ENCODE data around the gene CCDC192.
"Not testable (repeated sequence)": the region's sequence is repeated elsewhere in the genome, so short reads cannot be mapped to it uniquely, and the experiment has no call there.

The CCDC192 gene, protein sequence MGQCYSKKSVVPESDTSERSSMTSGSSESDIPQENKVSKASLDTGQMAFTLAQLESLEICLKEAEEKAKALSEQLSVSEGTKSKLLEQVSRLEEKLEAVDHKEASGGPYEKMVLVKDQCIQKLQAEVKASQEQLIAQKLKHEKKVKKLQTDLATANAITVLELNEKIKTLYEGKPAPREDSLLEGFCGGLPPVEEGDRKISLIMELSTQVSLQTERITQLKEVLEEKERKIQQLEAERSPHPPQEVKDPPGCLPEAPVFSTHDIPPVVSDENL

DNA sequence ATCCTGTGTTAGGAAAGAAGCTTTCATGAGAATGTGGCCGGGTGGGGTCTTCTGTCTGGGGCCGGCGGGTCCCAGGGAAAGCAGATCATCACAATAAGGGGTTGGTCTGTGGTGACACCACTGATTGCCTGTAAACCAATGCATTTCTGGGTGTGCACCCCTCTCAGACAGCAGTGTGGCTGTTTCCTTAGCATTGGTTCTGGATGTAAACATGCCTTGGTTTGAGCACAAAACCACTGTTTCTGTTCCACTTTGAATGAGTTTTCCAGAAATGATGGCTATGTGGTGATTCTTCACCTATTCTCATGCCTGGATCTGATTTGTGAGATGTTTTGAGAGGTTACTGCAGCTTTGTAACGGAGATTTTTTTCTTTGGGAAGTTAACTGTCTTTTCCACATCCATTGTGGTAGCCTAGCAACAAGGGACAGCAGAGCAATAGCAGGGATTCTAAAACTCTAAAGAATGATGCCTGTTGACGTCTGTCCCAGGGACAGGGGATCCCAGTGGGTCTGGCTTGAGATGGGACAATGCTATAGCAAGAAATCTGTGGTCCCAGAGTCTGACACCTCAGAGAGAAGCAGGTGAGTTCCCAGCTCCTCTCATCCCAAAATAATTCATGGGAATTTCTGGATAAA lies at the start of gene CCDC192:
Gene CCDC192 (plus strand): TSS at position 466 of the 636 bp plus-strand sequence. CDS start 55 bp downstream, at position 521.
- H3K4me1 ChIP-seq (ENCODE audit: control insufficient read depth, insufficient read depth, low read length): peaks cover 6% of the 10 kb centered on the region
- no peak within 1 kb of the TSS for H3K27ac ChIP-seq (ENCODE audit: low read depth, low read length)
- no peaks in the 10 kb centered on the region for H3K27me3 ChIP-seq (ENCODE audit: control insufficient read depth, insufficient read depth, low read length)
- H3K36me3 ChIP-seq (ENCODE audit: control insufficient read depth, insufficient read depth, low read length): no peaks in the 10 kb centered on the region
- H3K9ac ChIP-seq (ENCODE audit: low read depth, low read length): no peak within 1 kb of the TSS
- H3K4me3 ChIP-seq (ENCODE audit: low read depth, low read length): no peak within 1 kb of the TSS
- H3K9me3 ChIP-seq (ENCODE audit: control insufficient read depth, insufficient read depth, low read length): no peaks in the 10 kb centered on the region

DNA sequence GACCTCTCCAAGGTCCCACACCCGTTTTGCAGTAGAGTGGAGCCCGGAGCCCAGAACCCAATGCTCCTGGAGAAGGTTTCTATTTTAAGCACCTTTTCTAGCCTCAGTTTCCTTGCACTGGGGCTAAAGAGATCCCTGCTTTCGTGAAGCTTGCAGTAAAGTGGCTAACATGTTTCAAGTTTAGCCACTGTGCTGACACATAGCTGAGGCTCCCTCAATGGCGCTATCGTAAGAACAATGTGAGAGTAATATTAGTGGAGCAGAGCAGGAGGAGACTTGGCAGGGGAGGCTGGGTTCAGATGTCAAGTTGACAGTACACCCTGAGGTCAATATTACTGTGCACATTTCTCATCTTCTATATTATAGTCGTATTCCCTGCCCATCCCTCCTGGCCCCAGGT lies 46.4 kb upstream of the CCDC192 start:
- H3K9ac ChIP-seq (ENCODE audit: low read depth, low read length): no peak overlapping the region
- no peak overlapping the region for H3K4me3 ChIP-seq (ENCODE audit: low read depth, low read length)
- no peak overlapping the region for H3K27ac ChIP-seq (ENCODE audit: low read depth, low read length)
- peaks cover 11% of the 10 kb centered on the region; the same call in 1 of the 2 replicates for H3K4me1 ChIP-seq (ENCODE audit: control insufficient read depth, insufficient read depth, low read length)
- no peaks in the 10 kb centered on the region for H3K27me3 ChIP-seq (ENCODE audit: control insufficient read depth, insufficient read depth, low read length)
- H3K9me3 ChIP-seq (ENCODE audit: control insufficient read depth, insufficient read depth, low read length): no peaks in the 10 kb centered on the region
- H3K36me3 ChIP-seq (ENCODE audit: control insufficient read depth, insufficient read depth, low read length): no peaks in the 10 kb centered on the region

DNA sequence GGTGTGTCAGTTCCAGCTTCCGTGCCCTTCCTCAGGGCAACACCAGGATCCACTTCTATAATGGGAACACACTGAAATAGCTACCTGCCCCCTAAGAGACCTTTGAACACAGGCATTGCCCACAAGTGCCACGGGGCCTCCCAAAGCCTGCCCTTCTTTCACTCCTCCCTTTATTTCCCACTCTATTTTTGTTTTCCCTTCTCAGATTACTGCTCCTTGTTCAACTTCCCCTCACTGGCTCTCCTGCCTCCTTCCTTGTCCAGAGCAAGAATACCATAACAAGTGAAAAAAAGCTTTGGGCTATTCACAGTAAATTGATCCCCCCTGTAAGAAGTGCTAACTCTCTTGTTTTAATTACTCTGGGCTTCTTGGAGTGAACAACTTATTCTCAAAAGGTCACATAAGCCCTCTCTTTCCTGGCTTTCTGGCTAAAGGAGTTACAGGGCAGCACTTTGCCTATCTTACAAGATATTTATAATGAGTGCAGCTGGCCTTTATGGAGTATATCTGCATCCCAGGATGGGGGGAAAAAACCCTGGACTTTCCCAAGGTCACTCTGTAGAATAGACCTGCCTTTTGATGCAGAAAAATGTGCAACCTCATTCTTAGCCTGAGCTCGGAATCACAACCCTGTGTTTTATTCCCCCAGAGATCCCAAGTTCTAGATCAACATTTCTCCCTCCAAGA lies 43.0 kb upstream of the CCDC192 start:
- Histone ChIP-seq H3K36me3 (ENCODE audit: control insufficient read depth, insufficient read depth, low read length) (no peaks in the 10 kb centered on the region), H3K9me3 (ENCODE audit: control insufficient read depth, insufficient read depth, low read length) (no peaks in the 10 kb centered on the region), H3K4me3 (ENCODE audit: low read depth, low read length) (no peak overlapping the region), H3K4me1 (ENCODE audit: control insufficient read depth, insufficient read depth, low read length) (peaks cover 11% of the 10 kb centered on the region; the same call in 1 of the 2 replicates), H3K27me3 (ENCODE audit: control insufficient read depth, insufficient read depth, low read length) (no peaks in the 10 kb centered on the region), H3K9ac (ENCODE audit: low read depth, low read length) (no peak overlapping the region), H3K27ac (ENCODE audit: low read depth, low read length) (no peak overlapping the region)

DNA sequence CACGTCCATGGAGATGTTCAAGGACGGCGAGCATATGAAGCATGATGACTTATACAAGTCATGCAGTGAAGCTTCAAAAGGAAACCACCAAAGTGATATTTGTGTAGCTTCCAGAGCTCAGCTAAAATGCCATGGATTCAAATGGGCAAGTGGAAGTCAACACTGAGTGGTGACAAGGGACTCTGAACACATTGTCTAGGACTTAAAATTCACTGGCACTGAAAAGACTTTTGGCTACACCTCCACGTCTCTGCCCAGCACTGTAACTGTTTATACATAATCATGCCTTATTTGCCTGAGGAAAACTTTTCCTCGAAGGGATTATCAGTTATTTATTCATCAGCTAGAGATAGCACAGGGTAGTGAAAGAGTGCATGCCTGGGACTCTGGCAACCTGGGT lies 39.1 kb upstream of the CCDC192 start:
- no peak overlapping the region for H3K27ac ChIP-seq (ENCODE audit: low read depth, low read length)
- H3K27me3 ChIP-seq (ENCODE audit: control insufficient read depth, insufficient read depth, low read length): no peaks in the 10 kb centered on the region
- no peak overlapping the region for H3K9ac ChIP-seq (ENCODE audit: low read depth, low read length)
- no peaks in the 10 kb centered on the region for H3K9me3 ChIP-seq (ENCODE audit: control insufficient read depth, insufficient read depth, low read length)
- H3K4me1 ChIP-seq (ENCODE audit: control insufficient read depth, insufficient read depth, low read length): peaks cover 7% of the 10 kb centered on the region; the same call in 1 of the 2 replicates
- H3K36me3 ChIP-seq (ENCODE audit: control insufficient read depth, insufficient read depth, low read length): no peaks in the 10 kb centered on the region
- H3K4me3 ChIP-seq (ENCODE audit: low read depth, low read length): no peak overlapping the region

DNA sequence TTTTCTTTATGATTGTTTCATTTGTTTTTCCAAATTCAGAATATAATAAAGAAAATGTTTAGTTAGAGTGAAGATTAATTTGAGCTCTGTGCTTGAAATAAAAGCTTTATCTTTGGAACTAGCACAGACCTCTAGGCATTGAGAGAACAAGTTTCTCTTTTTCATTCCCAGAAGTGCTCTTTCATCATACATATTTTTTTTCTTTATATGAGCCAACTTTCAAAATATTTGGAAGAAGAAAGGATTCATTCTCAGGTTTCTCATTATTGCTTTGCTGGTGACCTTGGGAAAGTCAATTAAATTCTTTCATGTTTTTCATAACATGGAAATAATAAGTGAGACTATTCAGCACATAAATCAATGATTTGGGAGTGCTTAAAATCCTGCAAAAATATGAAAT lies 37.5 kb upstream of the CCDC192 start:
- Histone ChIP-seq H3K9ac (ENCODE audit: low read depth, low read length) (no peak overlapping the region), H3K4me3 (ENCODE audit: low read depth, low read length) (no peak overlapping the region), H3K27me3 (ENCODE audit: control insufficient read depth, insufficient read depth, low read length) (no peaks in the 10 kb centered on the region), H3K4me1 (ENCODE audit: control insufficient read depth, insufficient read depth, low read length) (no peaks in the 10 kb centered on the region), H3K36me3 (ENCODE audit: control insufficient read depth, insufficient read depth, low read length) (no peaks in the 10 kb centered on the region), H3K9me3 (ENCODE audit: control insufficient read depth, insufficient read depth, low read length) (no peaks in the 10 kb centered on the region), H3K27ac (ENCODE audit: low read depth, low read length) (no peak overlapping the region)

DNA sequence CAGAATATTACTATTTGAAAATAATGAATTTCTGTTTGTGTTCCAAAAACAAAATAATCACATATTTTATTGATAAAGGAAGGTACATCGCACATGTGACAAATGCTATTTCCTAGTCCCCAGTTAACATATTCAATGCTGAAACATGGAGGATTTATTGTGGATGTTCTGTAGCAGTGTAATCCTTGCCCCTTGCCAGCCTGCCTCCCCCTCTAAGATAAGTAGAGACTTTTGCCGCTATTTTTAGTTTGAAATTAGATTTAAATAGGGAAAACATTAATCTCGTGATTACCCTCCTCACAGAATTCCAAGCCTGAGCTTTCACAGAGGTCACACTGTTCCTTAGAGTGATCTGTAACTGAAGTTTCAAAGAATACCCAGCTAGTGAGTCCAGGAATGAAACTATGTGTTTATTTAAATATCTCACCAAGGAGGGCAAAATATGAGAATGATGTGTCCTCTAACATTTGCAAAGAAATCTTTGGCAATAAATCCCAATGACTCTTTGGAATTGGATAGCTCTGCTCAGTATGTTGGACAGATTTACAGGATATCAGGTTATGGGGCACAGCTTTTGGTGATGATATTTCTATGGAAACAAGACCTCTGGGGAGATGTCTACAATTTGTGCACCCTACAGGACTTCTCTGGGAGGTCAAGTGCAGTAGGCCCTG lies 37.0 kb upstream of the CCDC192 start:
- H3K9me3 ChIP-seq (ENCODE audit: control insufficient read depth, insufficient read depth, low read length): no peaks in the 10 kb centered on the region
- H3K4me1 ChIP-seq (ENCODE audit: control insufficient read depth, insufficient read depth, low read length): no peaks in the 10 kb centered on the region
- H3K27me3 ChIP-seq (ENCODE audit: control insufficient read depth, insufficient read depth, low read length): no peaks in the 10 kb centered on the region
- no peak overlapping the region for H3K27ac ChIP-seq (ENCODE audit: low read depth, low read length)
- no peaks in the 10 kb centered on the region for H3K36me3 ChIP-seq (ENCODE audit: control insufficient read depth, insufficient read depth, low read length)
- H3K9ac ChIP-seq (ENCODE audit: low read depth, low read length): no peak overlapping the region
- no peak overlapping the region for H3K4me3 ChIP-seq (ENCODE audit: low read depth, low read length)

DNA sequence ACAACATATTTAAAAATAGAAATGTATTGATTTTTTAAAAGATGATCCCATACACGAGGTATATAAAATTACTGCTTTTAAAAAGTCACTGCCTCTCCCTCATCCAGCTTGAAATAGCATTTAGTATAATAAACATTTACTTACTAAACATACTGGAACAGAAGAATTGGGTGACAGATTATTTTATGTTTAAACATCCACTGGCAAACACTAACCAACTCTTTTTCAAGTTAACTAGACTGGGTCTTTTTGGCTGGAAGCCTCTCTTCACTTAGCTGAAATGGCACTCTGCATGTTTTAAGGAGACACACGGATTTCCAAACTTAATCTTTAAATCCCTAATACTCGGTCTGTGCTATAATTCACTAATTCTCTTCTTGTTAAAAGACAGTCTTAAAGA lies 35.3 kb upstream of the CCDC192 start:
- no peak overlapping the region for H3K4me3 ChIP-seq (ENCODE audit: low read depth, low read length)

DNA sequence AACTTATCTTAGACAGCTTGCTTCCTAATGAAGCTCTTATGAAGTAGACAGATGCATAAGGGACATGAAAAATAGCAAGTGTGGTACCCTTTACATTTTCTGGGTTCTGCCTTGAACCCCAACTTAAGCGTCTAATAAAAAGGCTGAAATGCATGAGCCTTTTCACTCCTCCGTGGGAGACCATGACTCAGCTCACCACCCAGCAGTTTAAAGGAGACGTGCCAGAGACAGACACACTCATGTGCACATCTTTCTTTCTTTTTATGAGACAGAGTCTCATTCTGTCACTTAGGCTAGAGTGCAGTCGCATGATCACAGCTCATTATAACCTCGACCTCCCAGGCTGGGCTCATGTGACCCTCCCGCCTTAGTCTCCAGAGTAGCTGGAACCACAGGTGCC lies 32.0 kb upstream of the CCDC192 start:
- no peak overlapping the region for H3K27ac ChIP-seq (ENCODE audit: low read depth, low read length)
- H3K27me3 ChIP-seq (ENCODE audit: control insufficient read depth, insufficient read depth, low read length): no peaks in the 10 kb centered on the region
- H3K9ac ChIP-seq (ENCODE audit: low read depth, low read length): no peak overlapping the region
- H3K4me1 ChIP-seq (ENCODE audit: control insufficient read depth, insufficient read depth, low read length): no peaks in the 10 kb centered on the region
- H3K36me3 ChIP-seq (ENCODE audit: control insufficient read depth, insufficient read depth, low read length): no peaks in the 10 kb centered on the region
- H3K9me3 ChIP-seq (ENCODE audit: control insufficient read depth, insufficient read depth, low read length): no peaks in the 10 kb centered on the region
- H3K4me3 ChIP-seq (ENCODE audit: low read depth, low read length): no peak overlapping the region

More for the DNA sequence above, 35.3 kb upstream of the CCDC192 start:
- no peaks in the 10 kb centered on the region for H3K9me3 ChIP-seq (ENCODE audit: control insufficient read depth, insufficient read depth, low read length)
- H3K27ac ChIP-seq (ENCODE audit: low read depth, low read length): no peak overlapping the region
- no peaks in the 10 kb centered on the region for H3K4me1 ChIP-seq (ENCODE audit: control insufficient read depth, insufficient read depth, low read length)
- H3K36me3 ChIP-seq (ENCODE audit: control insufficient read depth, insufficient read depth, low read length): no peaks in the 10 kb centered on the region
- H3K27me3 ChIP-seq (ENCODE audit: control insufficient read depth, insufficient read depth, low read length): no peaks in the 10 kb centered on the region
- no peak overlapping the region for H3K9ac ChIP-seq (ENCODE audit: low read depth, low read length)

DNA sequence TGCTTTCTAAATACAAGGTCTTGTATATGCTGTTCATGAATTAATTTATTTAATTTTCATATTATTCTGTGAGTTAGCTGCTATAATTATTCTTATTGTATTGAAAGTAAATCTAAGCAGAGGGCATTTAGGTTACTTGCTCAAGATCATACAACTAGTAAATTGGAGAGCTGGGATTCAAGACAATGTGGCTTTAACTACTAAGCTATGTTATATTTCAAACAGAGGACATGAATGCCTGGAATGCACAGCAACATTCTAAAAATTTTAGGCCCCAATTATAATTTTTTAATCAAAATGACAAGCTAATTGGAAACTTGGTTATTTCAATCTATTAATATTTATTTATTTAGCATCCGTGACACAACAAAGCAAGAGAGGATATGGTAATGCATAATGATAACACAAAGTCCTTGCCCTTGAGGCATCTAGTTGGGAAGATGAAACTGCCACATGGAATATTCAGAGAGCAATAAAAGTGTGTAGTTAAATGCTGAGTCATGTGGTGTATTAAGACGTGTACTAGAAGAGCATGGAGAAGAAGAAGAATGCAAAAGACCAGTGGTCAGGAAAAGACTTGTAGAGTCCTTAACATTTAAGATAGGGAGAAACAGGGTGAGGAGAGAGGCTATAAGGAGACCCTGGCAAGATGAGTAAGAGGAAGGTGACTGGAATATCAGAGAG lies 29.9 kb upstream of the CCDC192 start:
- H3K4me1 ChIP-seq (ENCODE audit: control insufficient read depth, insufficient read depth, low read length): no peaks in the 10 kb centered on the region
- H3K27ac ChIP-seq (ENCODE audit: low read depth, low read length): no peak overlapping the region
- H3K4me3 ChIP-seq (ENCODE audit: low read depth, low read length): no peak overlapping the region
- H3K27me3 ChIP-seq (ENCODE audit: control insufficient read depth, insufficient read depth, low read length): no peaks in the 10 kb centered on the region
- H3K36me3 ChIP-seq (ENCODE audit: control insufficient read depth, insufficient read depth, low read length): no peaks in the 10 kb centered on the region
- H3K9ac ChIP-seq (ENCODE audit: low read depth, low read length): no peak overlapping the region
- no peaks in the 10 kb centered on the region for H3K9me3 ChIP-seq (ENCODE audit: control insufficient read depth, insufficient read depth, low read length)

DNA sequence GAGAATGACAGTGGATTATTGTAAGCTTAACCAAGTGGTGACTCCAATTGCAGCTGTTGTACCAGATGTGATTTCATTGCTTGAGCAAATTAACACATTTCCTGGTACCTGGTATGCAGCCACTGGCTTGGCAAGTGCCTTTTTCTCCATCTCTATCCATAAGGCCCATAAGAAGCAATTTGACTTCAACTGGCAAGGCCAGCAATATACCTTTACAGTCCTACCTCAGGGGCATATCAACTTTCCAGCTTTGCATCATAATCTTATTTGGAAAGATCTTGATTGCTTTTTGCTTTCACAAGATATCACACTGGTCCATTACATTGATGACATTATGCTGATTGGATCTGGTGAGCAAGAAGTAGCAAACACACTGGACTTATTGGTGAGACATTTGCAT lies 26.2 kb upstream of the CCDC192 start:
- not testable (repeated sequence) for H3K9me3 ChIP-seq (ENCODE audit: control insufficient read depth, insufficient read depth, low read length); H3K9ac ChIP-seq (ENCODE audit: low read depth, low read length); H3K36me3 ChIP-seq (ENCODE audit: control insufficient read depth, insufficient read depth, low read length); H3K27me3 ChIP-seq (ENCODE audit: control insufficient read depth, insufficient read depth, low read length); H3K4me1 ChIP-seq (ENCODE audit: control insufficient read depth, insufficient read depth, low read length); H3K4me3 ChIP-seq (ENCODE audit: low read depth, low read length); H3K27ac ChIP-seq (ENCODE audit: low read depth, low read length)
